WI38 (cell line): ENCODE results near the gene FAM53B.

Experiments used
- H3K4me3 ChIP-seq: 2 replicates; pipeline ENCODE4 v1.5.1; 2011; ENCODE audit warnings: low read depth, mild to moderate bottlenecking, control low read depth, low read length
- CTCF ChIP-seq: IDR thresholded peaks from 2 replicates; pipeline ENCODE4 v1.5.1; 2012; ENCODE audit warnings: low read depth, mild to moderate bottlenecking, control low read depth, low read length

Gene FAM53B

GRCh38 chr10:124667425-124668345 lies 76.5 kb downstream of the FAM53B start:
- TF ChIP-seq CTCF = no peak
- no peak overlapping the region for H3K4me3 ChIP-seq

DNA sequence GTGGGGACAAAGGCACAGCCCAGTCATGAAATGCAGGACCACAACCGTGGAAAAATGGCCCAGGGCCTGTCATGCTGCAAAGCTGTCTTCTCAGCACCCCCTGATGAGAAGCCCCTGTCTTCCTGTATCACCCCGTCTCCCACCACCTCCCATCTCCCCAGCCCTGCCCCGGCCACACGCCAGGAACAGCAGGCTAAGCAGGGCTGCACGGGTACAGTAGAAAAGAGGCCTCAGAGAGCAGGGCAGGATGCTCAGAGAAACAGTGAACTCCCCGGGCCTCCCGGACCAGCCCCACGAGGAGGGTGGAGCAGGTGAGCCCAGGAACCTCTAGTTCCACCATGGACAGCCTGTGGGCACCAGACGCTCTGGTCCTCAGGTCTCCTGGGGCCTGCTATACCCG lies 77.7 kb downstream of the FAM53B start:
- no peak for TF ChIP-seq CTCF
- no peak overlapping the region for H3K4me3 ChIP-seq

DNA sequence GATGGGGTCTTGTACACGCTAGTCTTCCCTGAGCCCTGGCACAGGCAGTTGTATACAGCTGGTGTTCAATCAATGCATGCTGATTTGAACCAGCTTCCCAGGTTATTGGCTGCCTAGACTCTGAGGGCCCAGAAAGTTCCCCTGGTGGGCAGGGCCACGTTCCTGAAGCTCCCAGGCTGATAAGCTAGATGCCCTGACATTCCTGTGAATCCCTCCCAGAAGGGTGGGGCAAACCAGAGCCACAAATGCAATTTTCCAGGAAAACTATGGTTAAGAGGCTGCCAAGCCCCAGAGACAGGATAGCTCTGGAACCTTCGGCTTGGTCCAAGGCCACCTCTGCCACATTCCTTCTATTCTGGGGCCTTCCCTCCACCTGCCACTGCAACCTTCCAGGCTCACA lies 78.2 kb downstream of the FAM53B start:
- TF ChIP-seq CTCF = no peak
- no peak overlapping the region for H3K4me3 ChIP-seq

DNA sequence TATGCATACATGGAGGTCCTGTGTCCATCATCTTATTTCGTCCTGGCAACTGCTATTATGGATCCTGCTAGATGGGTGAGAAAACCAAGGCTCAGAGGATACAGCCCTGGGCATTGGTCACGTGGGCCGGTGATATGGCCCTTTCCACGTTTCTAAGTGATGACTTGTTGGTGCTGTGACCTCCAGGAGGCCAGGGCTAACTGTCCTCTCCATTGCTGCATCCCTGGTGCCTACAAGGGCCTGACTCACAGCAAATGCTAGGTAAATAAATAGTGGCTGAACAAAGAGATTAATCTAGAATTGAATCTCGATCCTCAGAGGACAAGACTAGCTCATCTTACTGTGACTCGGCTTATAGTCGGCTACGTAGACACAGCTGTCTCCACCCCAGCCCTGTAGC lies 78.6 kb downstream of the FAM53B start:
- TF ChIP-seq CTCF = no peak
- H3K4me3 ChIP-seq = no peak overlapping the region

GRCh38 chr10:124665091-124665490 lies 79.1 kb downstream of the FAM53B start:
- no peak overlapping the region for H3K4me3 ChIP-seq
- TF ChIP-seq CTCF = no peak

- no peak for TF ChIP-seq CTCF
- no peak overlapping the region for H3K4me3 ChIP-seq
These were observed 80.3 kb downstream of the FAM53B start for GRCh38 chr10:124663766-124664360.

DNA sequence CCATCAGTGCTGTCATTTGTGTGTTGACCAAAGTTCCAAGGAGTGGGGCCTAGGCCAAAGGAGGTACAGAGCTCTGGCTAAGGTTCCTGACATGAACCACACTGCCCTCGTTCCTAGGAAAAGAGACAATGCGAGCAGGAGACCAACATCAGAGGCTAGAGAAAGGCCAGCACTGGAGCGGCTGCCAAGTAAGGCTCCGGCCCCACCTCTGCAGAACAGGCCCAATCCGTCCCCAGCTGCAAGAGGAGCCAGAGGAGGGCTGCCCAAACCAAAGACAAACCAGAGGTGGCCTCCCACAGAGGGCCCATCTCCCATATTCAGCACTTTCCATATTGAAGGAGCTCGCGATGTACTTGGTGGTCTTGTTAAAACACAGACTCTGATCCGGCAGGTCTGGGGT lies 81.0 kb downstream of the FAM53B start:
- no peak for TF ChIP-seq CTCF
- H3K4me3 ChIP-seq = no peak overlapping the region
